GM19395 (cell line): ENCODE results near the gene PDLIM1.
A peak's percentile ranks its signal among the peaks of the same experiment; 100 is the strongest.

Experiments used
- ATAC-seq: cut with Tn5 transposase; IDR thresholded peaks from one replicate; pipeline ENCODE4 v1.9.1; 2021; ENCODE audit warnings: mild to moderate bottlenecking, moderate library complexity; ENCODE audit not compliant: unreplicated experiment

Gene PDLIM1

GRCh38 chr10:95289003-95289920 lies 1.5 kb downstream of the PDLIM1 start:
- no peak for ATAC-seq

DNA sequence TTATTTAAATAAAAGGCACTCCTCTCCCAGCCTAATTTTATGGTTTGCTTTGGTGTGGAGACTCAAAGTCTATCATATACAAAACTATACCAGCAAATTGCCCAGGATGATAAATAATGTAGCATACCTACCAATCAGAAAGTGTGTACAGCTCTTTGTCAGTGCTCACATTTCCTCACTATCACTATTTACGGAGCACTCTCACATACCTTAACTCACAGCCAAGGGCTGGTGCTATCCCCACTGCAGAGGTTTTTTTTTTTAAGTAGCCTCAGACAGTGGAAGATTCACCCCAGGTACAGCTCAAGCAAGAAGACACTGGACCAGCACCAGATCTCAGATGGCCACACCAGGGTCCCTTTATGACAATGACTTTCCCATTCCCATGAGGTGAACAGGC lies 2.5 kb downstream of the PDLIM1 start:
- ATAC-seq: no peak

GRCh38 chr10:95287281-95287680 lies 3.5 kb downstream of the PDLIM1 start:
- ATAC-seq: no peak

GRCh38 chr10:95286707-95287106 lies 4.1 kb downstream of the PDLIM1 start:
- no peak for ATAC-seq

GRCh38 chr10:95285556-95285955 lies 5.2 kb downstream of the PDLIM1 start:
- ATAC-seq: no peak

DNA sequence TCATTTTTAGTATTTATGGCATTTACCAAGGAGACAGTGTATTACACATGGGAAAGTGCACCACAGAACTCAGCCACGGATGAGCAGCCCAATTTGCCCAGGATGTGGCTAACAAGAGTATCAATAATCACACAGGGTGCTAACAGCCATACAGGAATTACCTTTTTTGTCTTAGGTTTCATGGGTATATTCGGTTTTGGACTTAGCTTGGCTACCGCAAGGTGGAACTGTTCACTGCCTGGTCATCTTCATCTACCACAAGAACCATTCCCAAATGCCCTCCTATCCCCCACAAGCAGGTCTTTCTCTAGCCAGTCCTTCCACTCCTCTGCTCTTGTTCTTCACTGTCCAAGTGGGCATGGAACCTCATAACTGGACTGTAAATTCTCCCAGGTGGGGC lies 6.0 kb downstream of the PDLIM1 start:
- no peak for ATAC-seq

DNA sequence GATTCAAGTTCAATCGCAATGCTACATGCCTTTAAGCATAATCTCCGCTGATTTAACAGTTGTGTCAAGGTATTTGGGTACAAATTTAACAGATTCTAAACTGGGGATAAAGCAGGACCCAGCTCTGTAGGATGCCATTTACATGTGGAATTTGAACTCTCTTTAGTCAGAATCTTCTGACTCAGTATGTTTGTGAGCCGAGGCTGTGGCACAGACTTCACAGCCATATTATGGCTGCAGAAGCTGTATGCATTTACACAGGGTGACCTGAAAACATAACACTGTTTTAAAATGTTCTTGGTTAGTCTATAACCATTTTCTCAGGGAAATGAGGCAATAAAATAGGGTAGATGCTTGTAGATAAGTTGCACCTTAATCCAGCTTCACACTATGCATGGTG lies 8.7 kb downstream of the PDLIM1 start:
- ATAC-seq: no peak

GRCh38 chr10:95281206-95281605 lies 9.6 kb downstream of the PDLIM1 start:
- no peak for ATAC-seq

- ATAC-seq: no peak
Measured at GRCh38 chr10:95280637-95281036, 10.2 kb downstream of the PDLIM1 start.

DNA sequence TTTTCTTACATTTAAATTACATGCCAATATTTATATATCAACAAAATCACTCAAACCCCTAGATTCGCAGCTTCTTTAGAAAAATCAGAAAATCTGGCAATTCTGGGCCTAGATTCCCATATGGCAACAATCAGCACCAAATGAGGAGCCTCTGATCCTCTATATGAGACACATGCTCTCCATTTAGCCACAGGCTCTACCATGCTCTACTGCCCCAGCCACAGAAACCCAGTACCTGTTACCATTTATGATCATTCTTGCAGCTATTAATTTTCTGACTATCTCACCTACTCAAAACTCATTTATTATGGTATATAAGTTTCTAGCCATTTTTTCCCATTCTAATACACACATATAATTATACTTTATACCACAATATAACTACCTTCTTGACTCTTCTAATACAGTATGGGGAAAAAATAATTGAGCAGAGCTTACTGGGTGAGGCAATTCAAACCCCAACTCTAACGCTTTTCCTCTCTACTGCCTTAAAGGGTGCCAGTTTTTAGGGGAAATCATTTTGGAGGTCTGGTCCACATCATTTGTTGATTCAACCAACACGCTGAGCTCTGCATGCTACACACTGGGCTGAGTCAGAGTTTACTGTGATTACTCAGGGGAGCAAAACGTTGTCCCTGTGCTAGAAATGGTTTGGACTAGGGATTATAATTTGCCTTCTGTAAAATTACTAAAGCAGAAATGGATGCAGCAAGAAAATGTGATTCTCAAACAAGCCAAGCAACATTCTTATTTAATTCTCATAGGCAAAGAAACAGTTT lies 11.6 kb downstream of the PDLIM1 start:
- peak; percentile 57 for ATAC-seq

- ATAC-seq: no peak
Measured at GRCh38 chr10:95278061-95278988, 12.5 kb downstream of the PDLIM1 start.

DNA sequence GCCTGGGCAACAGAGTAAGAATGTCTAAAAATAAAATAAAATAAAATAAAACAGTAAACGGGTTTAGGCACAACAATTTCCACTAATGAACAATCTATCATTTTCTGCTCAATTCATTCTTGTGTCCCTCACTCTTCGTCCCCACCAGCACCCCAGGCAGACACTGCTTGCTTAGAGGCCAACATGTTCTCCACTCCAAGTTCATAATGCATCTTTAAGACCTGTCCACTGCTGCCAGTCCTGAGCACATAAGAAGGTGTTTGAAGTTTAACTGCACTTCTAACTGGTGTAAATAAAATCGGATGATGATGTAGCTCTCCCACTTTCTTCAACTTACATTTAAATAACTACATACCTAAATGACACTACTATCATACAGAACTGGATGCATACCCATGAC lies 13.2 kb downstream of the PDLIM1 start:
- ATAC-seq: no peak

DNA sequence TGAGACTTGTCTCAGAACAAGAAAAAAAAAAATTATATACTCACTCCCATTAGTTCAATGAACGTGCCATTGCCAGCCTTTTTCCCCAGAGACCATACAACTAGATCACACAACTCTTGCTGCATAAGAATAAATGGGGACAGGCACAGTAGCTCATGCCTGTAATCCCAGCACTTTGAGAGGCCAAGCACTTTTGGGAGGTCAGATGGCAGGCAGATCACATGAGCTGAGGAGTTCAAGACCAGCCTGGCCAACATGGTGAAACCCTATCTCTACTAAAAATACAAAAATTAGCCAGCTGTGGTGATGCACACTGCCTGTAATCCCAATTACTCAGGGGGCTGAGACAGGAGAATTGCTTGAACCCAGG lies 13.6 kb downstream of the PDLIM1 start:
- ATAC-seq: no peak

DNA sequence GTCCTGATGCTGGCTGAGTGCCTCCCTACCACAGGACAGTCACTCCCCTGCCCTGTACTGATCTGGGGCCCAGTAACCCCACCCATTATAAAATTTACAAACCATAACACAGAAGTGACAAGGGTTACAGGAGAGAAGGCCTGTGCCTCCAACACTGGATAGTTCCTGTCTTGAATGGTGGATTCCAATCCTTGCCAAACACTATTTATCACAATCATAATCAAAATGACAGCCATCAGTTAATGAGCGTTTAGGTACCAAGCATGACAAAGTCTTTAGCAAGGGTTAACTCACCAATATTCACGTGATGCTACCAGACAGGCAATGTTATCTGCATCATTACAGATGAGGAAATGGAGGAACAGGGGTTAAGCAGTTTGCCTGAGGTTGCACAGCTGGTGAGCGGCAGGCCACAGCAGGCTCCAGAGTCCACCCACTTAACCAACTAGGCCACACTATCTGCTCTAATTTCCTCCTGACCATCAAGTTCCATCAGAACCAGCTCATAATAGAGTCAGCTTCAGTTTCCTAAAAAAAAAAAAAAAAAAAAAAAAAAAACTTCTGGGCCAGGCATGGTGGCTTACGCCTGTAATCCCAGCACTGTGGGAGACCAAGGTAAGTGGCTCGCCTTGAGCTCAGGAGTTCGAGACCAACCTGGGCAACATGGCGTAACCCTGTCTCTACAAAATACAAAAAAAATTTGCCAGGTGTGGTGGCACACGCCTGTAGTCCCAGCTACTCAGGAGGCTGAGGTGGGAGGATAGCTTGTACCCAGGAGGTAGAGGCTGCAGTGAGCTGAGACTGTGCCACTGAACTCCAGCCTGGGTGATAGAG lies 14.2 kb downstream of the PDLIM1 start:
- no peak for ATAC-seq

- ATAC-seq: no peak
Measured at GRCh38 chr10:95275726-95276366, 15.0 kb downstream of the PDLIM1 start.

DNA sequence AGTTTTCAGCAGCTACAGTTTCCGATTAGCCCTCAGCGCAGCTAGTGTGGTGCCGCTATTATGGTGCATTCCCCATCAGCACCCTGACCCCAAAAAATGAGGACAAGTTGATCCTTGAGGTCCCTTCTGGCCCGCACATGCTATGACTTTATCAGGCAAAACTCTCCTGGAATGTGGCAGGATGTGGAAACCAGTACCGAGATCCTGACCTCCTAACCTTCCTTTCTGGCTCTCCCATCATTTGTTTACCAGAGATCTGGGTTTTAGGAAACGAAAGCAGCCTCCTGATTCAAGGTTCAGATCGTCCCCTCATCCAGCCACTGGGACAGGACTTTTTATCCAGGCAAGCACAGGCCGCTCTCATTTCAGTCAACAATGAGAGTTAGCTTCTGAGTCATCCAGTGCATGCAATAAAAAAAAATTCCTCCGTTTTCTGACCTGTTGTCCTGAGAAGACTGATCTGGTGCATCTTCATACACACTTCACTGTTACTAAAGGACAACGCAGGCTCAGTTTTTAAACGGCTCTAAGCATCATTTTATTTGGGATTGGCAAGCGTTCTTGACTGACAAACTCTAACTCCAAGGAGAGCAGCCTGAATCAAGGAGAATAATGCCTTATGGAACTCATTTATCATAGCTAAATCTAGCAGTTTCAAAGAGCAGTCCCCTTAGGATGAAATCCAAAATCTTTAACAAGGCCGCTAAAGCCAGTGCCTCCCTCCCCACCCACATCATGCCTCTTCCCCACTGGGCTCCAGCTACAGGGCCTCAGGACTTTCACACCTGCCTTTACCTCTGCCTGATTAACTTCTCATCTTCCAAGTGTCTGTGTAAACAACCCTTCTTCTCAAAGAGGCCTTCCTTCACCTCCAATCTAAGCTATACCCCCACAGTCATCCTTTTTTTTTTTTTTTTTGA lies 17.1 kb downstream of the PDLIM1 start:
- no peak for ATAC-seq

- ATAC-seq: no peak
Measured at GRCh38 chr10:95268438-95268837, 22.4 kb downstream of the PDLIM1 start.

DNA sequence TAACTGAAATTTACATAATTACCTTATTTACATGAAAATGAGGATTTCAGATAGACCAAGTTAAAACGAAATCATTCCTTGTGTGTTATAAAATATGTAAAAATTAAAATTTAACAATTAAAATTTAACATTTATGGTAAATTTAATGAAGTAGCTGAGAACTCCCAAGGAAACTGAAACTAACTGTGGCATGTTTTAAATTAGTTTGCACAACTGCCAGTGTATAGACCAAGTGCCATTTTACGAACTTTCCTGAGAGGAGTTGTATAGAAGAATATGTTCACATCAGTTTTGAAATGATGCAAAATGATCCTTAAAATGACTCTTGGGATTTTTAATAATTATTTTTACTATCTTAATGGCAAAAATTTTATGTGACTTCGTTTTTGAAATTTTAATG lies 23.6 kb downstream of the PDLIM1 start:
- no peak for ATAC-seq

GRCh38 chr10:95266674-95267095 lies 24.1 kb downstream of the PDLIM1 start:
- peak; percentile 80 for ATAC-seq
